Hematopoietic multipotent progenitor cell treated with erythropoietin and hydrocortisone succinate and interleukin-3 and kit ligand, for 4 days (in vitro differentiated cells): Measurements from ENCODE around the gene NUTM1.
A peak's percentile ranks its signal among the peaks of the same experiment; 100 is the strongest.
"Not testable (repeated sequence)": the region's sequence is repeated elsewhere in the genome, so short reads cannot be mapped to it uniquely, and the experiment has no call there.

Source experiments
- DNase-seq: peaks from one replicate; pipeline ENCODE4 v3.0.0-alpha.2; 2015

NUTM1 gene

DNA sequence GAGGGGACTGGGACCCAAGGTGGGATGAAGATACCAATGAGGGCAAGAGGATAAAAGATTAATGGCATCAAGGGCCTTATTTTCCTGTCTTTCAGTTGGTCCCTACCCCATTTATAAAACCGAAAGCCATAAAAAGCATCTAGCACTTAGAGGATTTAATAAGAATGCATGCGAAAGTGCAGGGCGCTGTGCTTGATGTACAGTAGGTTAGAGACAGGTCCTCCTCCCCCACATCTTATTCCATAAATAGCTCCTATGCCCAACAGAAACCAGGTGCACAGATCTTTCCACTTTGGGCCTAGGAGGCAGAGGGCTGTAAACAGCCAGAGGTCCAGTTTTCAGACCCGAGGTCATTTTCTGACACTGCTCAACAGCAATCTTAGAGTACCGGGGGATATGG lies 22.7 kb downstream of the NUTM1 start:
- DNase-seq: no peak

DNA sequence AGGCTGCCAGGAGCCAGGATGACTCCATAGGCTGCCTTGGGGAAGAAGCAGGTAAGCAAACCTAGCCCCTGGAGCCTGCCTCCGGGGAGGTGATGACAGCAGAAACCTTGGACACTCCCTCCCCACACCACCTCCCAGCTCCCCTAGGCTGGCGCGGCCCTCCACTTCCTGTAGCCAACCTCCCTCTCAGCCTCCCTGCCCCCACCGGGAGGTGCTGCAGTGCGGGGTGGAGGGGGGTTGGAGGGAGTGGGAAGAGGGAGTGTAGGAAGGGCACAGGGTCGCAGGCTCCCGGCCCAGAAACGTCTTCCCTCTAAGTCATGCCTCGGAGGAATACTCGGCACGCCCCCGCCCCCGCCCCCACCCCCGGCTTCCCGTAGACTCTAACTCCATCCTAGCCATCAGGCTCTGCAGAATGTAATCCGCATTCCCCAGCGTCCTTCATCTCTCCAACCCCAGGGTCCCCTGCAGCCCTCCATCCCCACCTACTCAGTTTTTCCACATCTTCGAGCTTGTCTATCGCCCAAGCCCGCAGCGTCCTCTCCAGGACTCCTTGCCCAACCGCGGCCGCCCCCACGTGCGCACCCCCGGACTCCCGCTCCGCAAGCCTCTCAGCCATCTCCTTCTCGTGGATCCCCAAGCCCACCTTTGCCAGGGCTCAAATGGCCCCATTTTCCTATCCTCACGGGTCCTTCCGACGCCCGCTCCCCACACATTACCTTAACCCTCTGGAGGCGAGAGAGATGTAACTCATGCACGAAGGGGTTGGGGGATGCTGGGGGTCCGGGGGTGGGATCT lies 23.4 kb downstream of the NUTM1 start:
- DNase-seq: peak; percentile 79

GRCh38 chr15:34367101-34368081 lies 24.3 kb downstream of the NUTM1 start, which contains the start of gene LPCAT4:
Gene LPCAT4 (minus strand): TSS chr15:34367196. CDS start chr15:34367100, 96 bp downstream.
- peak; percentile 96 for DNase-seq

GRCh38 chr15:34370129-34370528 lies 27.0 kb downstream of the NUTM1 start:
- no peak for DNase-seq

GRCh38 chr15:34370643-34371042 lies 27.5 kb downstream of the NUTM1 start:
- DNase-seq: no peak

- DNase-seq: no peak
Measured at GRCh38 chr15:34373951-34374350, 30.8 kb downstream of the NUTM1 start.

GRCh38 chr15:34374816-34375215 lies 31.7 kb downstream of the NUTM1 start:
- DNase-seq: no peak

GRCh38 chr15:34375541-34375940 lies 32.4 kb downstream of the NUTM1 start:
- not testable (repeated sequence) for DNase-seq

GRCh38 chr15:34376856-34377255 lies 33.7 kb downstream of the NUTM1 start:
- no peak for DNase-seq

- DNase-seq: not testable (repeated sequence)
Measured at GRCh38 chr15:34380491-34380890, 37.4 kb downstream of the NUTM1 start.

GRCh38 chr15:34381829-34382521 lies 38.9 kb downstream of the NUTM1 start:
- DNase-seq: not testable (repeated sequence)

- not testable (repeated sequence) for DNase-seq
Measured at GRCh38 chr15:34389594-34390086, 46.5 kb downstream of the NUTM1 start.

DNA sequence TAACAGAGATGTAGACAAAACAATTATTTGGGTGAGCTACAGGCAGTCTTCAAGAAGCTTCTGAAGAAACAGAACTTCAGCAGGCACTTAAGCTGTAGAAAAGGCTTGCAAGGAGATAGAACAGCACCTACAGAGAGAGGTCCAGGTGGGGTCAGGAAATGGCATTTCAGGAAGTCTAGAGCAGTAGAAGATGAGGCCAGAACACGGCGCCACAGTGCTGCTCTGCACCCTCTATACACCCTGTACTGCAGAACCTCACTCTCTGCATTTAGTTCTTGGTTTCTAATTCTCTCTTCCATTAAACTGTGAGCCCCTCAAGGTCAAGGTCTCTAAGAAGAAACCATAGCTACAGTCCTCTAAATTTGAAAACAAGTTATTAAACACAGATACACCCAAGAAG lies 49.9 kb downstream of the NUTM1 start:
- DNase-seq: not testable (repeated sequence)

DNA sequence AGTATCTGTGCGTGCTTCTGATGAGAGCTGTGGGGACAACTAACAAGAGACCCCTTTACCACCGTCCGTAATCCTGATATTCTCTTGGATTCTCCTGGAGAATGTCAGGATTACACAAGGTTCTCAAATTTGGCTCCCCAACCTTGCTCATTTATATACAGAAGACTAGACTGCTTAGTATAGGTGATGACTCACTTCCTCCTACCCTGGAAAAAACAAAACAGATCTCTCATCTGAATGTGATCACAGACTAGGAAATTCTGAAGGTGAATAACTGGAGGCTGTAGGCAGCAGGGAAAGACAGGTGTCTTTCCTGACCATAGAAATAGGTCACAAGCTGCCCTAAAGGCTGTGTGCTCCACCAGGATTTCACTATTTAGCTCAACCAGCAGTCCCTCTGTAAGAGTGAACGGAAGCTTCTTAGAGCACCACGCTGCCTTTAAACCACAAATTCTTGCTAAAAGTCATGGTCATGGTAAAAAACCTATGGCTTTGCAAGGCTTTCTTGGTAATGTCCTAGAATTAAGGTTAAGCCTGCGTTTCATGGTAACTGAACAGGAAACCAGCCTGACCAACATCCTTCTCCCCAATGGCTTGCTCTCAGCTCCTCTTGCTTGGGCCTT lies 54.6 kb downstream of the NUTM1 start:
- DNase-seq: not testable (repeated sequence)

DNA sequence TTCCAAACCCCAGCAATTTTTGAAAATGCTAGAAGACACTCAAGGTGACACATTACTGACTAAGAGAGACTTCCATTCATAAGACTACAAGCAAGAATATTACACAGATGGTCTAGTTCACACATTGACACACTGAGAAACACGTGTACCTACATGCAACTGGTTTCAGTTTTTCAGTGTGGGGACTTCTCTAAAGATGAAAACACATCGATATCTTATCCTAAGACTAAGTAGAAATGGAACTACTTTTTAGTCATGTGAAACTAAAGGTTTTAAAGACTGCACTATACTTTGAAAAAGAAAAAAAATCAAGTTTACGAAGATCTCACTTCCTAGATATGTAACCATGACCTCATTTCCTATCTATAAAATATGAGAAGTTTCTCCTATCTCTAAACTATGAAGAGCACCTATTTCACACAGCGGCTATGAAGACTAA lies 60.1 kb downstream of the NUTM1 start:
- not testable (repeated sequence) for DNase-seq

DNA sequence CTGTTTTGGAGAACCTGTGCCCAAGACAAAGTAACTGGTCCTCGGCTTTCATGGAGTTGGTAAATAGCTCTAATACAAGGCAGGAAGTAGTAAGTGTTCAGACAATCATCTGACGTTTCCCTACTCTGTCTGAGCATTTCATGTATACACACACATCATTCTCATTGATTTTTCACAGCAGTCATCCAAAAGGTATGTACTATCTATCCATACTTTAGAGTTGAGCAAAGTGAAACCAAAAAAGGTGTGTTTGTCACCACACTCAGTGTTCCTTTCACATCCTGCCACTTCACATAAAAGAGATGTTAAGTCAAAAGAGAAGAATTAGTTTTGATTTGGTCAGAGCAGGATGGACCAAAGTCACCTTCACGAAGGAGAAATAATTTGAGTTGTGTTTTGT lies 60.8 kb downstream of the NUTM1 start:
- DNase-seq: not testable (repeated sequence)
